Smooth muscle cell (in vitro differentiated cells): ENCODE data around the gene VSX1. TPM values are rescaled to one million over a fixed set of nuclear protein-coding genes. Genes with fewer than 3 reads are reported as not detected.

Source experiments
- DNase-seq: peaks from one replicate; lab custom pipeline; 2025; ENCODE audit not compliant: unreplicated experiment; lab: John Stamatoyannopoulos, UW
- H2AFZ ChIP-seq: fragments of 200-600 bp; sonication (generic); 2 replicates; pipeline ENCODE4 v1.6.0; 2016; ENCODE audit warnings: antibody characterized with exemption, low read depth, mild to moderate bottlenecking
- H3F3A ChIP-seq: fragments of 200-600 bp; sonication (generic); 2 replicates; pipeline ENCODE4 v1.6.0; 2017; ENCODE audit warnings: antibody characterized with exemption, low read depth
- H3K27ac ChIP-seq: fragments of 200-600 bp; sonication (generic); 2 replicates; pipeline ENCODE4 v1.5.1; 2016; ENCODE audit warnings: low read depth, mild to moderate bottlenecking
- H3K27me3 ChIP-seq: fragments of 200-600 bp; sonication (generic); 2 replicates; pipeline ENCODE4 v1.6.1; 2016; ENCODE audit warnings: low read depth, mild to moderate bottlenecking
- H3K36me3 ChIP-seq: fragments of 200-600 bp; sonication (generic); 2 replicates; pipeline ENCODE4 v1.5.1; 2016; ENCODE audit warnings: low read depth
- H3K4me1 ChIP-seq: fragments of 200-600 bp; sonication (generic); 2 replicates; pipeline ENCODE4 v1.5.1; 2016; ENCODE audit warnings: low read depth
- H3K4me2 ChIP-seq: fragments of 200-600 bp; sonication (generic); 2 replicates; pipeline ENCODE4 v1.6.0; 2016; ENCODE audit warnings: mild to moderate bottlenecking
- H3K4me3 ChIP-seq: fragments of 200-600 bp; sonication (generic); 2 replicates; pipeline ENCODE4 v1.5.1; 2016; ENCODE audit warnings: mild to moderate bottlenecking
- H3K79me2 ChIP-seq: fragments of 200-600 bp; sonication (generic); 2 replicates; pipeline ENCODE4 v1.6.0; 2016; ENCODE audit warnings: low read depth, mild to moderate bottlenecking
- H3K9ac ChIP-seq: fragments of 200-600 bp; sonication (generic); 2 replicates; pipeline ENCODE4 v1.6.0; 2016; ENCODE audit warnings: low read depth
- H3K9me3 ChIP-seq: fragments of 200-600 bp; sonication (generic); replicated peaks from 2 replicates; pipeline ENCODE4 v1.5.1; 2016; ENCODE audit warnings: low read depth
- H4K20me1 ChIP-seq: fragments of 200-600 bp; sonication (generic); 2 replicates; pipeline ENCODE4 v1.6.0; 2016; ENCODE audit warnings: low read depth
- WGBS: methylation state at CpG from one replicate; pipeline ENCODE4 v1.1.7; 2016; ENCODE audit warnings: low lambda C conversion rate; 5-methylcytosine and 5-hydroxymethylcytosine counted together
- polyA plus RNA-seq: library from polyadenylated mRNA; unstranded; fragments of >200 nt; fragmentation: Nextera tagmentation; extraction: Ambion mirVana; gene quantifications from 2 replicates; pipeline ENCODE4 v1.2.1, GENCODE V29; 2016
- total RNA-seq: library from RNA; depleted of rRNA; stranded (reverse); fragments of >200 nt; gene quantifications from 2 replicates; pipeline ENCODE4 v1.2.3, GENCODE V29; 2014
- TF ChIP-seq, protein P1 (sequence below): fragments of 200-600 bp; sonication (generic); IDR thresholded peaks from 2 replicates; pipeline ENCODE4 v1.5.1; 2017; ENCODE audit warnings: borderline replicate concordance, mild to moderate bottlenecking, antibody characterized with exemption; ENCODE audit not compliant: insufficient read depth, poor library complexity, severe bottlenecking

Gene VSX1
- total and polyA plus RNA-seq, 2 experiments from 2014 or later = not detected

DNA sequence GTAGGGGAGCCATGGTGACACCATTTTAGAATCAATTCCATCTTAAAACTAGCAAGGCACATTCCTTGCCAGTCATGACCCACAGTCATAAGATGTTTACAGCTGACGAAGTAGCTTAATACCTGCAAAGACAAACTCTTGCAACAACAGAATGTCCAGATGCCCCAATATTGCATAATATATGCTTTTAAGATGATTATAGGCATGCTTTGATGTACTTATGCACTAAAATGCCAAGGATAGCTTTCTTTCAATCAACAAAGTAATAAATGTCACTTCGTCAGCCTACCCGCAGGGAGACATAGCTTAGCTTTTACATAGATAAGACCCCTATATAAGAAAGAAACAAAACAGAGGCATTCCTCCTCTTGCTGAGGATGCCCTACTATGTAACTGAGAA, 50.7 kb downstream of the VSX1 start:
- Histone ChIP-seq H3K9me3 (no peaks in the 10 kb centered on the region), H3K36me3 (no peaks in the 10 kb centered on the region), H2AFZ (no peak overlapping the region), H3K9ac (no peak overlapping the region), H3K4me3 (no peak overlapping the region), H3K27me3 (no peaks in the 10 kb centered on the region), H4K20me1 (no peaks in the 10 kb centered on the region), H3F3A (no peaks in the 10 kb centered on the region), H3K4me1 (peaks cover 7% of the 10 kb centered on the region), H3K79me2 (no peaks in the 10 kb centered on the region), H3K27ac (no peak overlapping the region), H3K4me2 (no peak overlapping the region)
- no peak for DNase-seq
- TF ChIP-seq, protein P1, sequence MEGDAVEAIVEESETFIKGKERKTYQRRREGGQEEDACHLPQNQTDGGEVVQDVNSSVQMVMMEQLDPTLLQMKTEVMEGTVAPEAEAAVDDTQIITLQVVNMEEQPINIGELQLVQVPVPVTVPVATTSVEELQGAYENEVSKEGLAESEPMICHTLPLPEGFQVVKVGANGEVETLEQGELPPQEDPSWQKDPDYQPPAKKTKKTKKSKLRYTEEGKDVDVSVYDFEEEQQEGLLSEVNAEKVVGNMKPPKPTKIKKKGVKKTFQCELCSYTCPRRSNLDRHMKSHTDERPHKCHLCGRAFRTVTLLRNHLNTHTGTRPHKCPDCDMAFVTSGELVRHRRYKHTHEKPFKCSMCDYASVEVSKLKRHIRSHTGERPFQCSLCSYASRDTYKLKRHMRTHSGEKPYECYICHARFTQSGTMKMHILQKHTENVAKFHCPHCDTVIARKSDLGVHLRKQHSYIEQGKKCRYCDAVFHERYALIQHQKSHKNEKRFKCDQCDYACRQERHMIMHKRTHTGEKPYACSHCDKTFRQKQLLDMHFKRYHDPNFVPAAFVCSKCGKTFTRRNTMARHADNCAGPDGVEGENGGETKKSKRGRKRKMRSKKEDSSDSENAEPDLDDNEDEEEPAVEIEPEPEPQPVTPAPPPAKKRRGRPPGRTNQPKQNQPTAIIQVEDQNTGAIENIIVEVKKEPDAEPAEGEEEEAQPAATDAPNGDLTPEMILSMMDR = no peak
- WGBS = 29% methylated on average over 3 of the region's 3 CpGs

DNA sequence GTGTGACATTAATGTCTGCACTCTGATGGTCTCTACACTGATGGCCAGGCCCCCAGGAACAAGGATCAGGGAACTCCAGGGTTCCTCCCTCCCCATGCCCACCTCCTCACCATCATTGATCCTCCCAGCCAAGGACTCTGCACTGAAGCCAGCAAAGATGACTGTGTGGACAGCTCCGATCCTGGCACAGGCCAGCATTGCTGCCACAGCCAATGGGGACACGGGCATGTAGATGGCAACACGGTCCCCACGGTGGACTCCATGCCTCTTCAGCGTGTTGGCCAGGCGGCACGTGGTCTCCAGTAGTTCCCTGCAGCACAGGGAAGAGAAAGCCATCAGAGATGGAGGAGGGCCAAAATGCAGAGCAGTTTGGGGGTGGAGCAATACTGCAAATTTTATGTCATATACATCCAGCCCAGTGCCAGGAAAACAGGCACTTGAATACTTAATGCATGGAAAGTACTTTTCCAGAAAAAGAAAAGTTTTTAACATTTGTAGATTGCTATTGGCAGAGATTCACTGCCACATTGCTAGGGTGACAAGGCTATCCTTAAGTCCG, 51.2 kb downstream of the VSX1 start:
- Histone ChIP-seq H3K36me3 (no peaks in the 10 kb centered on the region), H3K79me2 (no peaks in the 10 kb centered on the region), H3K4me3 (no peak overlapping the region), H3F3A (no peaks in the 10 kb centered on the region), H3K27ac (no peak overlapping the region), H4K20me1 (no peaks in the 10 kb centered on the region), H3K27me3 (no peaks in the 10 kb centered on the region), H3K9me3 (no peaks in the 10 kb centered on the region), H2AFZ (no peak overlapping the region), H3K4me2 (no peak overlapping the region), H3K9ac (no peak overlapping the region), H3K4me1 (peaks cover 7% of the 10 kb centered on the region)
- TF ChIP-seq, protein P1 = no peak
- DNase-seq = no peak
- WGBS = 90% methylated on average over 8 of the region's 8 CpGs

DNA sequence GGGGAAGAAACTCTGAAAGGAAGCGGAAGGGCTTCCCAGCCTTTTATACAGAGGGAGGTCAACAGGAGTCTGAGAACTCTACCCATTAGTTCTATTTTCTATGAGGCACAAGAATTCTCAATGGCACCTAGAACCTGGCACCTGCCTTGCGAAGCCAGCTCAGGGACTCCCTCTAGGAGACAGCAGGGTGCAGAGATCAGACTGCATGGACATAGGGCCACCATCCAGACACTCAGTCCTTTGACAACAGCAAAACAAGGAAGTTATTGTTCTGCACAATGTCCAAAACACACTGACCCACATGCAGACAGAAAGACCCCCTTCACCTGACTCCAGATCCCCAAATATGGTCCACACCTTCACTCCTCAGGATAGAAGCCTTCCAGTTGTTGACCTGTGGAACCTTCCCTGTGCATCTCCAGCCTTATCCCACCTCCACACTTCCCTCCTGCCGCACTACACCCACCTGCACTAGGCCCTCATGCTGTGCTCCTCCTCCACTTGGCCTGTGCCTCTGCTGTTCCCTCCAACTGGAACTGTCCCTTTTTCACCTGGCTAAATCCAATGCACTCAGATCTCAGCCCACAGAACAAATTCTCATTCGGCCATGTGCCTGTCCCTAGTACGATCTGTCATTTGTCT, 51.8 kb downstream of the VSX1 start:
- DNase-seq = no peak
- Histone ChIP-seq H3K4me1 (peaks cover 7% of the 10 kb centered on the region), H3F3A (no peaks in the 10 kb centered on the region), H4K20me1 (no peaks in the 10 kb centered on the region), H3K27ac (no peak overlapping the region), H3K27me3 (no peaks in the 10 kb centered on the region), H3K4me2 (no peak overlapping the region), H3K4me3 (no peak overlapping the region), H2AFZ (no peak overlapping the region), H3K9me3 (no peaks in the 10 kb centered on the region), H3K36me3 (no peaks in the 10 kb centered on the region), H3K9ac (no peak overlapping the region), H3K79me2 (no peaks in the 10 kb centered on the region)
- 96% methylated on average over 5 of the region's 5 CpGs for WGBS
- TF ChIP-seq, protein P1 = no peak
